Neuron (in vitro differentiated cells): ENCODE results near the gene CCDC134.
A peak's percentile ranks its signal among the peaks of the same experiment; 100 is the strongest.

Experiments used
- H2AFZ ChIP-seq: one replicate; pipeline ENCODE4 v1.6.1; 2013; ENCODE audit warnings: low read depth, mild to moderate bottlenecking, inconsistent platforms, low read length, moderate library complexity
- H3K27me3 ChIP-seq: one replicate; pipeline ENCODE4 v1.6.1; 2013; ENCODE audit warnings: low read length; ENCODE audit not compliant: insufficient read depth
- H3K36me3 ChIP-seq: one replicate; pipeline ENCODE4 v1.6.1; 2013; ENCODE audit warnings: low read length; ENCODE audit not compliant: insufficient read depth
- H3K4me1 ChIP-seq: one replicate; pipeline ENCODE4 v1.6.1; 2013; ENCODE audit warnings: low read length; ENCODE audit not compliant: insufficient read depth
- H3K4me3 ChIP-seq: 2 replicates; pipeline ENCODE4 v1.5.1; 2013; ENCODE audit warnings: mild to moderate bottlenecking, low read length, moderate library complexity
- H3K9me3 ChIP-seq: one replicate; pipeline ENCODE4 v1.6.1; 2013; ENCODE audit warnings: low read length

The CCDC134 gene

DNA sequence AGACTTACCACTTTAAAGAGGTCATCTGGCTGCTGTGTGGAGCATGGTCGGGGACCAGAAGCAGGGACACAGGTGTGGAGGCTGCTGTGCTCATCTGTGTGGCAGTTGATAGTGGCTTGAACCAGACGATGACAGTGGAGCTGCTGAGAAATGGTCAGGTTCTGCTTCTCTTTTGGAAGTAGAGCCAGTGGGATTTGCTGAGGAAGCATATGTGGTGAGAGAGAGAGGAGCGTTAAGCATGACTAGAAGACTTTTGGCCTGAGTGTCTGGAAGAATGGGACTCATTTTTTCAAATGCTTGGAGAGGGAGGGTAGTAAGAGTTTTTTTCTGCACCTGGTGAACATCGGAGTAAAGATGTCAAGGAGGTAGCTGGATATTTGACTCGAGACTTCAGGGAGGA is 20.0 kb downstream of the CCDC134 start:
- Histone ChIP-seq H3K4me3 (no peak overlapping the region), H3K4me1 (peaks cover 12% of the 10 kb centered on the region), H3K36me3 (peaks cover 15% of the 10 kb centered on the region), H2AFZ (no peak overlapping the region), H3K27me3 (no peaks in the 10 kb centered on the region), H3K9me3 (no peaks in the 10 kb centered on the region)

DNA sequence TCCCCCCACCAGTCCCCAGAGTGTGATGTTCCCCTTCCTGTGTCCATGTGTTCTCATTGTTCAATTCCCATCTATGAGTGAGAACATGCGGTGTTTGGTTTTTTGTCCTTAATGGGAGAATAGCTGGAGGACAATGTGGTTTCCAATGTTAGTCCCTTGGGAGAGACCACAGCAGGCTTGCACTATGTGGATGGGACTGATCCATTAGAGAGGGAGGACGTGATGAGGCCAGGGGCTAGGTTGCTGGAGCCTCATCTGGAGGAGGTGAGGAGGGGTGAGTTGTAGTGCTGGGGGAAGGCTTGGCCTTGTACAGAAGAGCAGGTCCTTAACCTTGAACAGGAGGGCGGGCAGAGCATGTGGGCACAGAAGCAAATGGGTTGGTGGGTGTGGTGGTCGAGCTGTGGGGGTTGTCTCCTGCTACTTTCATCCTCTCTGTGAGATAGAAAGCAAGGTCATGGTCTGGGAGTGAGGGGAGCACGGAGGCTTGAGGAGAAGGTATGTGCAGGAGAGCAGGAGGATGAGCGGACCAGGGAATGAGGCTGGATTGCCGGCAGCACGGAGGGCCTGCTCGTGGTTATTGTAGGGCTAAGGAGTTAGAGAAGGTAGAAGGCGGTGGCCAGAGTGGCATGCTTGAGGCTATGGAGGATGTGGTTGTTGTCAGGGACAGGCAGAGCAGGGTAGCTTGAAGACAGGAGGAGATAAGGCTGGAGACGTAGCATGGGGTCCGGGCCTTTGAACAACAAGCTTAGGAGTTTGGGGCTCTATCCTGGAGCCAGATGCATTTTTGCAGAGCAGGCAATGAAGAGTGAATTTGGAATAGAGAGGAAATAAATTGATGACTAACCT is 21.2 kb downstream of the CCDC134 start:
- H3K27me3 ChIP-seq: no peaks in the 10 kb centered on the region
- no peak overlapping the region for H3K4me3 ChIP-seq

DNA sequence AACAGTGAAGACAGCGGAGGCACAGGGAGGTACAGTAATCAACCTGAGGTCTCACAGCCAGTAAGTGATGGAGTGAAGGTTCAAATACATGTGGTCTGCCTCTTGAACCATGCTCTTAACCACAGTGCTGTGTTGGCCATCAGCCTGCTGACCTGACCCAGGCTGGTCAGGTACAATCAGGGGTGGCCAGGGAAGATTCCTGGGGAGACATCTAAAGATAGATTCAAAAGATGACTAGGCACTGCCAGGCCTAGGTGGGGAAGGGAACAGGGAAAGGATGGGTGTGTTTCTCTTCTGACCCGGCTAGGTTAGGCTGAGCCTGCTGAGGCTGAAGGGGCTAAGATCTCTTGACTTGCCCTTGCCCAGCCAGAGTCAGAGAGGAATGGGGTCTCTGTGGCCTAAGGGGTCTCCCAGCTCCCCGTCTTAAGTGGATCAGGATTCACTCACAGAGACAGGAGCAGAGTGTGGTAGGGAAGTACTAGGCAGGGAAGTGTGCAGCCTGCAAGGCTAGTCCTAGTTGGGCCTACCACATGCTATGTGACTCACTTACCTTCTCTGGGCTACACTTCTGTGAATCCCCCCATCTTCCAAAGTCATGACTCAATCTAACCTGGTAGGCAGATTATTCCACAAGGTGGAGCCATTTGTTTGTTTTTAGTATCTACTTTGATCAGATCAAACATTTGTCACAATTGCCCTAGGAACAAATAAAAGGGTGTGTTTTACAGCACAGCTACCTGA is 22.0 kb downstream of the CCDC134 start:
- Histone ChIP-seq H3K4me3 (no peak overlapping the region), H3K9me3 (no peaks in the 10 kb centered on the region), H2AFZ (no peak overlapping the region), H3K36me3 (peaks cover 16% of the 10 kb centered on the region), H3K27me3 (no peaks in the 10 kb centered on the region), H3K4me1 (peaks cover 28% of the 10 kb centered on the region)

More for the DNA sequence above, 21.2 kb downstream of the CCDC134 start:
- H3K36me3 ChIP-seq: peaks cover 15% of the 10 kb centered on the region
- H3K4me1 ChIP-seq: peaks cover 20% of the 10 kb centered on the region
- H2AFZ ChIP-seq: no peak overlapping the region
- no peaks in the 10 kb centered on the region for H3K9me3 ChIP-seq

DNA sequence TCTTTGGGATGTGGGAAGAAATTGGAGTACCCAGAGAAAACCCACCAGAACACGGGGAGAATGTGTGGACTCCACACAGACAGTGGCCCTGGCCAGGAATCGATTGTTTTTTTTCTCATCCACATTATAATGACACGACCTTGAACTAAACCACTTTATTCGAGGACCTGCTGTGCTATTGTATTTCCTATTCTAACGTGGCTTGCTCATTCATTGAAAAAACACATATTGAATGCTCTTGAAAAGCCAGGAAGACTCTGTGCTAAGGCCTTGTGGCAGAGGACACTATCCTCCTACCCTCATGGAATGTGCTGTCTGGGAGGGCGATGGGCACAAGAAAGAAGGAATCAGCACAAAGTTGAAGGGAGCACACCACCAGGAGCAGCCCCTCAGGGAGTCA is 23.3 kb downstream of the CCDC134 start:
- peaks cover 11% of the 10 kb centered on the region for H3K36me3 ChIP-seq
- H3K9me3 ChIP-seq: no peaks in the 10 kb centered on the region
- peaks cover 28% of the 10 kb centered on the region for H3K4me1 ChIP-seq
- no peaks in the 10 kb centered on the region for H3K27me3 ChIP-seq
- H2AFZ ChIP-seq: no peak overlapping the region
- no peak overlapping the region for H3K4me3 ChIP-seq

DNA sequence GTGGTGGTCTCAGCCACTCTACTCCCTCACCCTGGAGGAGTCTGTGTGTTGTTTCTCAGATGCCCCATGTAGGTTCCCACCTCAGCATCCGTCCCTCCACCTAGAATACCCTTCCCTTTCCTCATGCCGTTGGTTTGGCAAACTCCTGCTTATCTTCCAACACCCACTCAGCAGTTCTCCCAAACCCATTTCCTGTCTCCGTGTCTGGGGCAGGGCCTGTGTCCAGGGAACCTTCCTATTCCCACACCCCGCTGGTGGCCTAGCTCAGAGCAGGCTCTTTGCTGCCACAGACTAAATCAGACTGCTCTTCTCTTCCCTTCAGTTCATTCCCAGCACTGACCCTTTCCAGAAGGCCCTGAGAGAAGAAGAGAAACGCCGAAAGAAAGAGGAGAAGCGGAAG is 24.9 kb downstream of the CCDC134 start:
- Histone ChIP-seq H3K4me3 (no peak overlapping the region), H3K4me1 (peaks cover 28% of the 10 kb centered on the region), H3K36me3 (peaks cover 10% of the 10 kb centered on the region), H3K9me3 (no peaks in the 10 kb centered on the region), H3K27me3 (no peaks in the 10 kb centered on the region), H2AFZ (no peak overlapping the region)

DNA sequence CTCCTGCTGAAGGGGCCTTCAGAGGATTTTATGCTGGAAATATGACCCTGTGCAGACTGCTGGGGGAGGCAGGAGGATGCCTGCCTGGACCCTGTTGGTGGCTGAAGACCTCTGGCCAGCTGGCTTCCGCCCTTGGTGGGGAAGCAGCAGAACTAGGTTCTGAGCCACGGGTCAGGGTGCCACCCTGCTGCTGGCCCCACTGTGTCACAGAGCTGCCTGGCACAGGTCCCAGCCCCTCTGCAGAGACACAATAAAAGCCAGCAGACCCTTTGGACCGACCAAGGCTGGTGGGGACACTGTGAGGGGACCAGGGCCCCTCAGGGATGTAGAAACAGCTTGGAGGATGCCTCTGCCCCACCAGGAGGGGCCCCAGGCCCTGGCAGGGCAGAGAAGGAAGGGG is 25.5 kb downstream of the CCDC134 start:
- H3K4me1 ChIP-seq: peaks cover 28% of the 10 kb centered on the region
- no peak overlapping the region for H3K4me3 ChIP-seq
- no peak overlapping the region for H2AFZ ChIP-seq
- H3K36me3 ChIP-seq: peaks cover 10% of the 10 kb centered on the region
- no peaks in the 10 kb centered on the region for H3K27me3 ChIP-seq
- H3K9me3 ChIP-seq: no peaks in the 10 kb centered on the region

DNA sequence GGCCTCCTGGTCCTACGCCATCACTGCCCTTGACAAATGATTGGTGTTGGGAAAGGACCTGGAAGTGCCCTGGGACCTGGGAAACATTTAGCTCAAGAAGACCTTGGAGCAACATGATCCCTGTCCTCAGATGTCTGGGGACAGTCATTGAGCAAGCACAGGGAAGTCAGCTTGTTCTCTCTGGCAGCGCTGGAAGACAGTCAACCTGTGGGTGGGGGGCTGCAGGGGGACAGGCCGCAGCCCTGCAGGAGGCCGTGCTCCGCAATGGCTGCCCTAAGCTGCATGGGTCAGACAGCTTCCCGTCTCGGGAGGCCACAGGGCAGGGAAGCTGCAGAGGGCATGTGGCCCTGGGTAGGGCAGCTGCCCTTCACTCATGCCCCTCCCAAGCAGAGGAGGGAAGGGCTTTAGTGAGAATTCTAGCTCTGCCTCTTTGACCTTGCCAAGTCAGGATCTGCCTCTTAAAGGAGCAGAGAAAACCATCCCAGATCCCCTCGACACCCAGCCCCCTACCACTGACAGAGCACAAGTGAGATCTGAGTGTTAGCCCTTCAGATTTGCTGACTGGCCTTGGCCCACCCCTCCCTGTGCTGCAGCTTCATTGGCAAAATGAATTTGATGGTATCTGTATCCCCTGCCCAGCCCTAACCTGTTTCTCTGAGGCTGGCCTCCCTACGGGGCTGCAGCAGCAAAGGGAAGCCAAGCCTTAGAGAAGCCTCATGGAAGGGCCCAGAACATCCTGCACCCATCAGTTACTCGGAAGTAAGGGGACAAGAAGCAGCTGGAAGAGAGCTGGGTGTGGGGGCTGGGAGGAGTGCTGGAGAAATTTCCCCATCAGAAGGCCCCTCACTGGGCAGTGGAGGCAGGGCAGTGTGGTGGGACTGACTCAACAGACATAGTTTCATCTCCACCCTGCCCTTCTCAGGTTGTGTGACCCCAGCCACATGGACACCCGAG is 26.2 kb downstream of the CCDC134 start:
- peaks cover 28% of the 10 kb centered on the region for H3K4me1 ChIP-seq
- H3K9me3 ChIP-seq: no peaks in the 10 kb centered on the region
- no peak overlapping the region for H2AFZ ChIP-seq
- H3K27me3 ChIP-seq: no peaks in the 10 kb centered on the region
- H3K36me3 ChIP-seq: peaks cover 10% of the 10 kb centered on the region
- no peak overlapping the region for H3K4me3 ChIP-seq

DNA sequence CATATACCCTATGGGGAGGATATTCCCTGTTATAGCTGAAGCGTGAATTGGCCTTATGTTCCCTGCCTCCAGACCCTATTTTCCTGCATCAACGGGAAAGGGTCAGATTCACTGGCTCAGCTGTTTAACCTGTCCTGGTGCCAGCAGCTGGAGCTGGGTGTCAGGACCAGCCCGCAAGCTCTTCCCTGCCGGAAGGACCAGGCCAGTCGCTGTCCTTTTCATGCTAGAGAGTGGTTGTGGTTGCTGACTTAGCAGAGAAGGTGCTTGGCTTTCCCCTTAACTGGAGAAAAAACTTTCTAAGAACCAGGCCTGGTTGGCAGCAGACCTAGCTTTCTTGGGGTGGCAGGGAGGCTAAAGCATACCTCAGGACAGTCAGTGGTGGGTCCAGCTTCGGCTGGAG is 27.2 kb downstream of the CCDC134 start:
- H3K4me3 ChIP-seq: no peak overlapping the region
- no peaks in the 10 kb centered on the region for H3K27me3 ChIP-seq
- H3K36me3 ChIP-seq: peaks cover 7% of the 10 kb centered on the region
- no peak overlapping the region for H2AFZ ChIP-seq
- peaks cover 32% of the 10 kb centered on the region for H3K4me1 ChIP-seq
- no peaks in the 10 kb centered on the region for H3K9me3 ChIP-seq

DNA sequence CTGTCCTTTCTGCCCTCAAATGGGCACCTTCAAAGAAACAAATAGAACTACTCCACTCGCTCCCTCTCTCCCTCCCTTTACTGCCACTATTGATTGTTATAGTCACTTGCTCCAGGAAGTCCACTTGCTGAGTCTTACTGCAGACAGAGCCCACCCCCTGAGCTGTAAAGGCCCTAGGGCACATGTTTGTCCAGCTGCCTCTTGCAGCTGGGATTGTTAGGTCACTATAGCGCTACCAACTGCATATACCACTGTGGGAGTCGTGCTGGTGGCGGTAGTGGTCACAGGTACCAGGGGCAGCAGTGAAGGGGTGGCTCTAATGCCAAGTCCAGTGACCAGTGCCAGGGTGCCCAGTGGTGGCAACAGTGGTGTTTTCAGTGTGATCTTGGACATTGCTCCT is 28.0 kb downstream of the CCDC134 start:
- Histone ChIP-seq H3K4me1 (peaks cover 28% of the 10 kb centered on the region), H3K36me3 (peaks cover 7% of the 10 kb centered on the region), H3K9me3 (no peaks in the 10 kb centered on the region), H3K27me3 (no peaks in the 10 kb centered on the region), H2AFZ (no peak overlapping the region), H3K4me3 (no peak overlapping the region)

DNA sequence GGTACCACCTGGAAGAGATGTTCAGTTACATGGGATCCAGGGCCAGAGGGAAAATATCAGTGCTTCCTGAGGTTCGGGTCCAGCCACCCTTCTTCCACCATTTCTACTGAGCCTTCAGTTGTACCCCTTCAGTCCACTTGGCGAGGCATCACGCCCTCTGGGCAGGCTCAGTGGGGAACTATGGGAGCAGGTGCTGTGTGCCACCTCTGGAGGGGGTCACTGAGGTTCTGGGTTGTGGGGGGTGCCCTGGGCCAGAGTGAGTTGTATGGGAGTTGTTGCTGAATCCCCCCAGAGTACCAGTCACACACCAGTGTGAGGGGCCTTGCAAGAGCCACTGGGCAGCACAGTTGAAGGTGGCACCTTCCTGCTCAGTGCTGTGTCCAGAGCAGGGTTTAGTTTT is 29.7 kb downstream of the CCDC134 start:
- H3K4me3 ChIP-seq: no peak overlapping the region
- no peaks in the 10 kb centered on the region for H3K9me3 ChIP-seq
- no peaks in the 10 kb centered on the region for H3K27me3 ChIP-seq
- H2AFZ ChIP-seq: no peak overlapping the region
- peaks cover 12% of the 10 kb centered on the region for H3K36me3 ChIP-seq
- H3K4me1 ChIP-seq: peaks cover 27% of the 10 kb centered on the region

DNA sequence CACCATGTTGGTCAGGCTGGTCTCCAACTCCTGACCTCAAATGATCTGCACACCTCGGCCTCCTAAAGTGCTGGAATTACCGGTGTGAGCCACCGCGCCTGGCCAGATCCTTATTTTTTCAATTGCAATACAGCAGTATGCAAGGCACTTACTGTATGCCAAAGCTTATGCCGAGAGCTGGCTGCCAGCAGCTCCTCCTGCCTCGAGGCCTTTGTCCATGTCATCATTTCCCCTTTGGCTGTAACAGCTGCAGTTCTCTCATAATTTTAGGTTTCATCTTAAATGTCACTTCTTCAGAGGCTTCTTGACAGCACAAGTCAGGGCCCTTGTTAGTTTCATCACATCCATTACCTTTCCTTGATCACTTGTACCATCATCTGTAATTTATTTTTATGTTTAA is 30.9 kb downstream of the CCDC134 start:
- H3K9me3 ChIP-seq: no peaks in the 10 kb centered on the region
- H3K4me1 ChIP-seq: peaks cover 22% of the 10 kb centered on the region
- H3K4me3 ChIP-seq: no peak overlapping the region
- peaks cover 17% of the 10 kb centered on the region for H3K36me3 ChIP-seq
- no peaks in the 10 kb centered on the region for H3K27me3 ChIP-seq
- H2AFZ ChIP-seq: no peak overlapping the region

DNA sequence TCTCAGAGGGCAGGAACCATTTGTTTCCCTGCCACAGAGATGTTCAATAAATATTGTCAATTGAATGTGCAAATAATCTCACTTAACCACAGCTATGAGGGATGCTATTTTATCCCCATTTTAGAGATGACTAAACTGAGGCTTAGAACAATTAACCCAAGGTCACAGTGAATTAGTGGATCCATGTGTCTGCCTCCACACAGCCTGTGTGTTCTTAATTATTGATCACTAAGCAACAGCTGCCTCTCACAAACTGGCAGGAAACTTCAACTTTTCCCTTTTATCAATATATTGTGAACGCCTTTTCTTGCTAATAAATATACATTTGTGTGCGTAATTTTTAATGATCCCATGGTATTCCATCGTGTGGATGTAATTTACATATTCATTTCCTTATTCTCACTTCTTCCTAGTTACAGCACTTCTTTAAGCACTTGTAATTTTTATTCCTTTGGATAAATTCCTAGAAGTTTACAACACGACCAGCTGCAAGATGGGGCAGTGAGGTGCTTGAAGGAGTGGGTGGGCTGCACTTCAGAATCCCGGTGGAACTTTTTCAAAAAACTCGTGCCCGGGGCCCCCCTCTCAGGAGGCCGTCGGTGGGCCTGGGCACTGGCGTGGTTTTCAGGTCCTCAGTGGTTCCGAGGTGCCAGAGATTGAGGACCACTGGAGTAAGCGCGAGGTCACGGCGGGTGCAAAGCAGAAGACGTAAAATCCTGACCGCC is 31.5 kb downstream of the CCDC134 start:
- H3K27me3 ChIP-seq: no peaks in the 10 kb centered on the region
- peak overlapping the region; percentile 98 for H3K4me3 ChIP-seq
- no peaks in the 10 kb centered on the region for H3K9me3 ChIP-seq
- H2AFZ ChIP-seq: no peak overlapping the region
- peaks cover 20% of the 10 kb centered on the region for H3K36me3 ChIP-seq
- peaks cover 15% of the 10 kb centered on the region for H3K4me1 ChIP-seq
